CD4-positive, alpha-beta T cell treated with Interferon gamma for 1 hour (primary cell): ENCODE results near the gene OR7G3.

Experiments used
- DNase-seq: peaks from one replicate; pipeline ENCODE4 v3.0.0-alpha.2; 2020

The OR7G3 gene

GRCh38 chr19:9086761-9087160 lies 40.0 kb downstream of the OR7G3 start, which contains the start of gene OR1M1:
TSS of gene OR1M1 (plus strand) at chr19:9087061. CDS start at chr19:9093245, 6,184 bp downstream.
- DNase-seq, result no peak

- DNase-seq, result no peak
These were observed 48.1 kb downstream of the OR7G3 start for GRCh38 chr19:9078651-9079050.

- DNase-seq, result no peak
These were observed 49.8 kb downstream of the OR7G3 start for GRCh38 chr19:9076901-9077300.
